Mucosa of descending colon (tissue), 3 donors: ENCODE data around the gene FRMD4A. TPM values are rescaled to one million over a fixed set of nuclear protein-coding genes. Genes with fewer than 3 reads are reported as not detected.
"Not testable (repeated sequence)": the region's sequence is repeated elsewhere in the genome, so short reads cannot be mapped to it uniquely, and the experiment has no call there.

Experiments used
- ATAC-seq: fragments of 200-7000 bp; cut with Tn5 transposase; one replicate; pipeline ENCODE4 v1.9.1; 2020; ENCODE audit warnings: mild to moderate bottlenecking, moderate library complexity
- DNase-seq, 3 donors: peaks; one replicate each; pipeline ENCODE4 v3.0.0-alpha.2; 2020
- H3K36me3 ChIP-seq: fragments of 200-600 bp; one replicate; pipeline ENCODE4 v1.8.0; 2021; ENCODE audit warnings: low read depth, mild to moderate bottlenecking
- H3K4me1 ChIP-seq: fragments of 200-600 bp; one replicate; pipeline ENCODE4 v1.8.0; 2021; ENCODE audit warnings: low read depth, mild to moderate bottlenecking
- H3K4me3 ChIP-seq: fragments of 200-600 bp; one replicate; pipeline ENCODE4 v1.8.0; 2021; ENCODE audit warnings: mild to moderate bottlenecking
- H3K9me3 ChIP-seq: fragments of 200-600 bp; one replicate; pipeline ENCODE4 v1.8.0; 2021; ENCODE audit warnings: mild to moderate bottlenecking
- intact Hi-C, 2 donors: fragments of 100-400 bp; cut with DNase I in 1 of 2; cut with micrococcal nuclease in 1 of 2; formaldehyde crosslinking; loops; one replicate each; pipeline versions ENCODE4 v1.11.0 to v1.11.1; 2022; cut with DNase I, micrococcal nuclease
- total RNA-seq, 3 donors: library from RNA; stranded (reverse); fragmentation: NEBNext Ultra II Directional in 2 of 3; extraction: Animal tissue kit (Norgen Biotek cat#: 25700) in 2 of 3; gene quantifications; one replicate each; pipeline versions ENCODE4 v1.2.1 to v1.2.4, GENCODE V29; 2021 to 2023
- TF ChIP-seq, protein P1 (sequence below): fragments of 200-600 bp; IDR thresholded peaks from one replicate; pipeline ENCODE4 v1.8.0; 2022; ENCODE audit warnings: antibody characterized with exemption, mild to moderate bottlenecking
- donor health status: DM: no; HTN: no; CAD: no; lungs with moderate emphysema.
- donor health status: DM: no; HTN: no; CAD: no.
- donor health status: DM: no; HTN: yes; CAD: no.

Gene FRMD4A
- total RNA-seq, 3 donors from 2014 or later: 9.8 to 40.6 (median 17.2) TPM

DNA sequence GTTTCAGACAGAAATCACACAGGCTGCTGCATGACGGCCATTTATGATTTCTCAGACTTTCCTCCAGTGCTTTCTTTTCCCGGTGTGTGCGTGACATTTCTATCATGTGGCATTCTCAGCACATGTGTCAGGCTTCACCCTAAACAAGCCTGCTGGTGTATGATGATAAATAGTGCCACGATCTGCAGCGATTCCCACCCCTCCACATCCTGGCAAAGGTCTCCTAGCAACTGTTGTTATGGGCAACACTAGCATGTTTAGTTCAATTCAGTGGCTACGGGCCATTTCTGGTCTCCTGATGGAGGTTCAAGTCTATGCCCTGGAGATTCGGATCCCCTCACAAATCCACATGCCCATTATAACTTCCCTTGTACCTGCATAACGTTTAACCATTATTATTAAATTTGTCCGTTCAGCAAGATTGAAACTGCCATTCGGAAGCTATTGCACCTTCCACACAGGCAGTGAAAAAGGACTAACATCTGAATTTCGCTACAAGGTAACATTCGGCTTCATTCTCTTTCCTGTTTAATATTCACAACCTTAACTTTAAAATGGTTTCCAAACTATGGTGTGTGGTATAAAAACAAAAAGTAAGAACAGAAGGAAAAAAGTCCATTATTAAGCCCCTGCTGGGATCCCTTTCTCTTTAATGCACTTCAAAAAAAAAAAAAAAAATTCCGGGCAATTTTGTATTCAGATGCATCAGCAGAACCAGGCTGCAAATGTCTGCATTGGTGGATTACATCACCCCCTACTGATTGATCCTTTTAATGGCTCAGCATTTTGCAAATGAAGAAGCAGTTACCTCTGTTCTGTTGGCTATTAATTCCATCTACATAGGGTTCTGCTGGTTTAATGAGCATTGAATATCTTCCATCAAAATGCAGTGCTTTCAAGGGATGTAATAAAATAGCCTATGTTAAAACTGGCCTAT lies 90.2 kb downstream of the FRMD4A start:
- no peaks in the 10 kb centered on the region for H3K4me1 ChIP-seq
- ATAC-seq: no peak
- H3K9me3 ChIP-seq: no peaks in the 10 kb centered on the region
- no peak for DNase-seq
- H3K36me3 ChIP-seq: no peaks in the 10 kb centered on the region
- TF ChIP-seq, protein P1, sequence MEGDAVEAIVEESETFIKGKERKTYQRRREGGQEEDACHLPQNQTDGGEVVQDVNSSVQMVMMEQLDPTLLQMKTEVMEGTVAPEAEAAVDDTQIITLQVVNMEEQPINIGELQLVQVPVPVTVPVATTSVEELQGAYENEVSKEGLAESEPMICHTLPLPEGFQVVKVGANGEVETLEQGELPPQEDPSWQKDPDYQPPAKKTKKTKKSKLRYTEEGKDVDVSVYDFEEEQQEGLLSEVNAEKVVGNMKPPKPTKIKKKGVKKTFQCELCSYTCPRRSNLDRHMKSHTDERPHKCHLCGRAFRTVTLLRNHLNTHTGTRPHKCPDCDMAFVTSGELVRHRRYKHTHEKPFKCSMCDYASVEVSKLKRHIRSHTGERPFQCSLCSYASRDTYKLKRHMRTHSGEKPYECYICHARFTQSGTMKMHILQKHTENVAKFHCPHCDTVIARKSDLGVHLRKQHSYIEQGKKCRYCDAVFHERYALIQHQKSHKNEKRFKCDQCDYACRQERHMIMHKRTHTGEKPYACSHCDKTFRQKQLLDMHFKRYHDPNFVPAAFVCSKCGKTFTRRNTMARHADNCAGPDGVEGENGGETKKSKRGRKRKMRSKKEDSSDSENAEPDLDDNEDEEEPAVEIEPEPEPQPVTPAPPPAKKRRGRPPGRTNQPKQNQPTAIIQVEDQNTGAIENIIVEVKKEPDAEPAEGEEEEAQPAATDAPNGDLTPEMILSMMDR: no peak
- no peak overlapping the region for H3K4me3 ChIP-seq
- intact Hi-C loops: no loop called here

DNA sequence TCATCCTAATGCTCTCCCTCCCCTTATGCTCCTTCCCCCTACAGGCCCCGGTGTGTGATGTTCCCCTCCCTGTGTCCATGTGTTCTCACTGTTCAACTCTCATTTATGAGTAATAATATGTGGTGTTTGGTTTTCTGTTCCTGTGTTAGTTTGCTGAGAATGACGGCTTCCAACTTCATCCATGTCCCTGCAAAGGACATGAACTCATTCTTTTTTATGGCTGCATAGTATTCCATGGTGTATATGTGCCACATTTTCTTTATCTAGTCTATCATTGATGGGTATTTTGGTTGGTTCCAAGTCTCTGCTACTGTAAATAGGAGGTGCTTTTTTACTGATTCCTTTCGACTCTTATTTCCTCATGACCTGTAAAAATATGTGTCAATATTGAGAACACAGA lies 92.1 kb downstream of the FRMD4A start:
- H3K36me3 ChIP-seq, H3K4me3 ChIP-seq, H3K9me3 ChIP-seq, H3K4me1 ChIP-seq, ATAC-seq, intact Hi-C loops, DNase-seq: not testable (repeated sequence)

DNA sequence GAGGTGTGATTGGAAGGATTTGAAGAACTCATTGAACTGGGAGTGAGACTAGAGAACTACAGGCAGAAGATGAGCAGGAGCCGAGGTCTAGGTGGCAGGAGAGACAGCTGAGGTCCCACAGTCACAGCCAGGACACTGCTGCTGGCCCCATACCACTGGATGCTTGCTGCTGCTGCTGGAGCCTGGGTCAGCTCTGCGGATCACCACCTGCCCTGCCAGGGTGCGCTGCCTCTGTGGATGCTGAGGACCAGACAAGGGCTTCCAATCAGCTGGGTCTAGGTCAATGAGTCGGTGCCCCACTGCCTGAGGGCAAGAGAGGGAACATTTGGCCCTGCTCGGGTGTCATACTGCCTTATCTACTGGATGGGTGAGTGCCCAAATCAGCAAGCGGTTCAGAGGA lies 94.4 kb downstream of the FRMD4A start:
- Histone ChIP-seq H3K4me3 (no peak overlapping the region), H3K36me3 (no peaks in the 10 kb centered on the region), H3K9me3 (no peaks in the 10 kb centered on the region), H3K4me1 (no peaks in the 10 kb centered on the region)
- DNase-seq (no peak), ATAC-seq (no peak)
- TF ChIP-seq, protein P1: no peak
- intact Hi-C loops: no loop called here

DNA sequence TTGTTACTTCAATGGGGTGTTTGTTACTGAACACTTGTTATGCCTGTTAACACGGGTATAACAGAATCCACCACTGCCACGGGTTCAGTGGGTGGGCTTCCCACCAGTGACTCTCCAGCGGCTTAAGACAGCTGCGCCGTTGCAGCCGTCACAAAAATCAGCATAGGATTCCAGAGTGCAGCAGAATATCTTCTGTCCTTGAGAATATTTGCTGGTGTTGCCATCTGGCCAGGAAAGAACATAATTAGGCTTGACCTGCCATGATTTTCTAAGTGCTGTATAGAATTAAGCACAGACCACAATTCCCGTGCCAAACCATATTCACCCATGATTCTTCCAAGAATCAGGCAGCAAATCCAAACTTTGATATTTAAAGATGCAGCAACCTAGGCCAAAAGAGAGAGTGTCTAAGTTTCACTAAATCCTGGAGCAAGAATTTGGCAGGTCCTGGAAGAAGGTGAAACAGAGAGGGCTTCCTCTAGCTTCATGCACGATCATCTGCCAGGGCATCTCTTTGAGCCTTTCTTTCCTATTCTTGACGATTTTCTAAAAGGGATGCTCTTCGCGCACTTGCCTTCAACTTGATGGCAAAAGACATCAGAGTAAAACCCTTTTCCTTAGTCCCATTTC lies 95.0 kb downstream of the FRMD4A start:
- Histone ChIP-seq H3K9me3 (no peaks in the 10 kb centered on the region), H3K4me1 (no peaks in the 10 kb centered on the region), H3K4me3 (no peak overlapping the region), H3K36me3 (no peaks in the 10 kb centered on the region)
- DNase-seq: no peak
- intact Hi-C loops: no loop called here
- TF ChIP-seq, protein P1: no peak
- ATAC-seq: no peak

DNA sequence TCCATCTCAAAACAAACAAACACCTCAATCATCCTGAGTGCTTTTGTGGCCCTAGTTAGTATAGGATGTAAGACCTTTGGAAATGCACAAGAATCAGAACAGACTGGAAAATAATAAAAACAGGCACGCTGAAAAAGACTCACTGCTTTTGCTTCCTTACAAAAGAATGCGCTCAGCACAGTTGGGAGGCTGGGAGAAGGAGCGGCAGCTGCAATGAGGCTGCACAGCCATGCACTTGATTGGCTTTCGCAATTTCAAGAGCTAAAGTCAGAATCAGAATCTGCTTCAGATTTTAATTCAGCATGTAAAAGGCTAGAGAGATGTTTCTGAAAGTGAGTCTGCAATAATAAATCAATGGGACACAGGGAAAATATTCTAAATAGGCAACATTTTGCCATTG lies 97.2 kb downstream of the FRMD4A start:
- ATAC-seq (no peak), DNase-seq (no peak)
- H3K4me3 ChIP-seq: no peak overlapping the region
- no peaks in the 10 kb centered on the region for H3K36me3 ChIP-seq
- TF ChIP-seq, protein P1: no peak
- no peaks in the 10 kb centered on the region for H3K9me3 ChIP-seq
- intact Hi-C loops: no loop called here
- no peaks in the 10 kb centered on the region for H3K4me1 ChIP-seq

DNA sequence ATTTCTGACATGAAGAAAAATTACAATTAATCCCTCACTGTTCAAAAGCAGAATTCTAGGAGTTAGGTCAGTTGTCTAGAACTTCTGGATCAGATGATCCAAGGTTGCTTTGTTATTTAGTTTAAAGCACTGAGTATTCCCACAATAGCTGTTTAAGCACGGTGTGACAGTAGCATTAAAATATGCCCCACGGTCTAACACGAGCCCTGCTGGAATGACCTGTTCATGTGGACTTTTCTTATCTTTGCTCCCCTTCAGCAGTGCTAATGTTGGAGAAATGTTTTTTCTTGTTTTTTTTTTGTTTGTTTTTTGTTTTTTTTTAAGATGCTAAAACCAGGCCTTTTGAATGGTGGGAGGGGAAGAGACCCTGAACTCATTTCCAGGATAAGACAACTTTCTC lies 101.9 kb downstream of the FRMD4A start:
- not testable (repeated sequence) for ATAC-seq

More for the DNA sequence above, 101.9 kb downstream of the FRMD4A start:
- H3K4me3 ChIP-seq, H3K36me3 ChIP-seq, H3K9me3 ChIP-seq, intact Hi-C loops, H3K4me1 ChIP-seq, DNase-seq: not testable (repeated sequence)
